GM19043 (cell line): ENCODE data around the gene BCLAF3.

Experiments
- ATAC-seq: cut with Tn5 transposase; IDR thresholded peaks from one replicate; pipeline ENCODE4 v1.9.1; 2021; ENCODE audit warnings: low read depth; ENCODE audit not compliant: unreplicated experiment

BCLAF3 gene

DNA sequence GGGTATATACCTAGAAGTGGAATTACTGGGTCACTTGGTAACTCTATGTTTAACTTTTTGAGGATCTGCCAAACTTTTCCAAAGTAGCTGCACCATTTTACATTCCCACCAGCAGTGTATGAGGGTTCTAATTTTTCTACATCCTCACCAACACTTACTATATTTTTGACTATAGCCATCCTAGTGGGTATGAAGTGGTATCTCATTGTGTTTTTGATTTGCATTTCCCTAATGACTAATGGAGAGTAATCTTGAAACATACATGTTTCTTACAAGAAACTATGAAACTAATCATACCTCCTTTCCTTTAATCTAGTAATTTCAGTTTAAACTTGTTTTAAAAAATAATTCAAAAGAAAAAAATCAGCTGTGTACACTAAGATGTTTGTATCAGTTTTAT, 17.9 kb downstream of the BCLAF3 start:
- ATAC-seq: no peak

GRCh38 chrX:19968276-19968675, 22.6 kb downstream of the BCLAF3 start:
- ATAC-seq: no peak

GRCh38 chrX:19966056-19966455, 24.8 kb downstream of the BCLAF3 start:
- ATAC-seq: no peak

GRCh38 chrX:19964017-19964710, 26.7 kb downstream of the BCLAF3 start:
- ATAC-seq: no peak

DNA sequence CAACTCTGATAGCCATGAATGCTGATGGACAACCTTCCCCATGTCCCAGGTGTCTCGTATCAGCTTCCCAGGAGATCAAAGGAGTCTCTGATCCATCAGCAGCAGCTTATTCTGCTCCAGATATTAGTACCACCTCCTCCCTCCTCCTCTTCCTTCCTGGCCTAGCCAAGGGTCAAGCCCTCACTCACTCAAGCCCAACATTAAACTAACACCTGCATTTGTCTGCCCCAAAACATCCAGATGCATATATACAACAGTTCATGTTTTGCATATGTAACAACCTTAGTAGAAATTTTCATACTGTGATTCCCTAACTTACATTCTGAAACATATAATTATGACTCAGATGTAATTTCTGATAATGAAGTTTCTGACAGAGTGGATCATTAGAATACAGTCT, 29.9 kb downstream of the BCLAF3 start:
- no peak for ATAC-seq

DNA sequence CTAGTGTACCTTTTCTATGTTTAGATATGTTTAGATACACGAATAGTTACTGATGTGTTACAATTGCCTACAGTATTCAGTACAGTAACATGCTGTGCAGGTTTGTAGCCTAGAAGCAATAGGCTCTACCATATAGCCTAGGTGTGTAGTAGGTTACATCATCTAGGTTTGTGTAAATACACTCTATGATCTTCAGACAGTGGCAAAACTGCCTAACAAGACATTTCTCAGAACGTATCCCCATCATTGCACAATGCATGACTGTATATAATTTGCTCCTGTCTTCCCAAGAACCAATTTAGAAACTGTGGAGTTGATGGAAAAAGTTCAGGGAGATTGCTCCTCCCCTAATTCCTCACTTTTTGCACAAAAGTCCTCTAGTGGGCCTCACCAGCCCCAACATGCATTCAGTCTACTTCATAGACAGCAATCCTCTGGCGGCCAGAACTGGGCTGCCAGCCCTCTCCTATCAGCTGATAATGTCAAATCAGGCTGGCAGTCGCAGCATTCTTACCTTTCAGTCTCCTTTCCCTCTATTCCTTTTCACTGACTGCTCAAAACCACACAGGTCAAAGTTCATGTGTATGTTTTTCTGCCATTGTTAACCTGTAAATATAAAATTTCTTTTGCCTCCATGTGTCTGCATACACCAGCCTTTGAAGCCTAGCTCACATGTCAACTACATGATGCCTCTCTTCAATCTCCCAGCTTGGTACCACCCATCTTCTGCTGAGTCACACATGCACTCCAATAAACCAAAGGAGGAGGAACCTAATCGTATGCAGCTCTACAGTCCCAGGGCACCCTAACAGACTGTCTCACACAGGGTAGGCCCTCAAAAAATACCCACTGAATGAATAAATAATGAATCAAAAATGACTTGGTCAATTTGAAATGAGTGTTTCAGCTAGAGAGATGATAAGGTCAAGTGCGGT, 32.0 kb downstream of the BCLAF3 start:
- ATAC-seq: no peak

GRCh38 chrX:19956923-19957322, 33.9 kb downstream of the BCLAF3 start:
- ATAC-seq: no peak

DNA sequence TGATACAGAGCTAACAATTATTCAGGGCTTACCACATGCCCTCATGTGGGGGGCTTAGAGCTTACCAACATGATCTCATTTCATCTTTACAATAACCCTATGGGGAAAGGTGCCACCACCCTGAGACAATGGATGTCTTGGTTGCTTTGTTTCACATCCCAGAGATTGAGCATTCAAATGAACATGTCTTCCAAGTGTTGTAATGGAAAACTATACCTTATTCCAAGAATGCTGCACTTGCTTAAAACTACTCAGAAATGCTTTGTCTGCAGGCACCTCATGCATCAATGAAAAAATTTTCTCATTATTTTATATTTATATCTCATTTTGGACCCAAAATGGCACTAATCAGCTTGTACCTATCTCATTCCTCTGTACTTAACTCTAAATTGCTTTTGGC, 34.6 kb downstream of the BCLAF3 start:
- ATAC-seq: no peak

GRCh38 chrX:19955306-19955705, 35.6 kb downstream of the BCLAF3 start:
- no peak for ATAC-seq

- no peak for ATAC-seq
These were observed 36.3 kb downstream of the BCLAF3 start for GRCh38 chrX:19954335-19955096.

GRCh38 chrX:19953145-19953544, 37.7 kb downstream of the BCLAF3 start:
- ATAC-seq: no peak

DNA sequence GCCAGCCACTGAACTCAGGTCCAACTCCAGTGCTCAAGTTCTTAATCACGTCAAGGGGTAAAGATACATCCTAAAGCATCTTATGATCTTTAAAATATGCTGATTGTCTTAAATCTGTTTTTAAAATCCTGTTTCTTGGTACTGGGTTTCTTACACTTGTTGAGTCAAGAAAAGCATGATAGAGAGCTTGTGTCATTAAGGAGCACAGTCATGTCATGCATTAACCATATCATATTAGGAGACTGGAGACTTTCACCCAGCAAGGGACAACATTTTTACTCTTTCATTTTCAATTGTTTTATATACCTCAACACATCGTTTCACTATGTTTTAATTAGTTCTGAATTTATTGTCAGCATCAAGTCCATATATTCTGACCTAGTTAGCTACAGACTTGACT, 41.5 kb downstream of the BCLAF3 start:
- ATAC-seq: no peak

DNA sequence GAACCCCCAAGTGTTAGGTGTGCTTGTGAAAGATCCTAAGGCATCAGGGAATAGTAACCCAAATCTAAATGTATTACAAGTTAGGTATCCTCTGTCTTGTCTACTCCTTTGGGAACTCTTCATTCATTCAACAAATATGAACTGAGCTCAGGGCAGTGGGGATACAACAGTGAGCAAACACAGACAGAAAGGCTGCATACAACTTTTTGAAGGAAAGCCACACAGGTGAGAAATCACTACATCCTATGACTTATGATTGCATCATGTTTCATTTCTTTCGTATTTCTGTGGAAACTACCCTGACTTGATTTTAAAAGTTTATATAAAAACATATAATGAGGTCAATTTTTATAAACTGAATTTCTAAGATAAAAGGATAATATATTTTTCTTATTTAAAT, 43.2 kb downstream of the BCLAF3 start:
- no peak for ATAC-seq
